ENCODE results near the gene NFATC2IP.
"Not testable (repeated sequence)": the region's sequence is repeated elsewhere in the genome, so short reads cannot be mapped to it uniquely, and the experiment has no call there.

The NFATC2IP gene

DNA sequence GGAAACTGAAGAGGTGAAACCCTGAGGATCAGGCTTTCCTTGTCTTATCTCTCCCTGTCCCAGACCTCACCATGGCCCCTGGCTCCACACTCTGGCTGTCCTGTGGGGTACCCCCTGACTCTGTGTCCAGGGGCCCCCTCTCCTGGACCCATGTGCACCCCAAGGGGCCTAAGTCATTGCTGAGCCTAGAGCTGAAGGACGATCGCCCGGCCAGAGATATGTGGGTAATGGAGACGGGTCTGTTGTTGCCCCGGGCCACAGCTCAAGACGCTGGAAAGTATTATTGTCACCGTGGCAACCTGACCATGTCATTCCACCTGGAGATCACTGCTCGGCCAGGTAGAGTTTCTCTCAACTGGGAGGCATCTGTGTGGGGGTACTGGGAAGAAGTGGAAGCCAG is 17.6 kb upstream of the NFATC2IP start:
- no peak for DNase-seq (ENCODE audit: low read depth)
- TF ChIP-seq, protein P1, sequence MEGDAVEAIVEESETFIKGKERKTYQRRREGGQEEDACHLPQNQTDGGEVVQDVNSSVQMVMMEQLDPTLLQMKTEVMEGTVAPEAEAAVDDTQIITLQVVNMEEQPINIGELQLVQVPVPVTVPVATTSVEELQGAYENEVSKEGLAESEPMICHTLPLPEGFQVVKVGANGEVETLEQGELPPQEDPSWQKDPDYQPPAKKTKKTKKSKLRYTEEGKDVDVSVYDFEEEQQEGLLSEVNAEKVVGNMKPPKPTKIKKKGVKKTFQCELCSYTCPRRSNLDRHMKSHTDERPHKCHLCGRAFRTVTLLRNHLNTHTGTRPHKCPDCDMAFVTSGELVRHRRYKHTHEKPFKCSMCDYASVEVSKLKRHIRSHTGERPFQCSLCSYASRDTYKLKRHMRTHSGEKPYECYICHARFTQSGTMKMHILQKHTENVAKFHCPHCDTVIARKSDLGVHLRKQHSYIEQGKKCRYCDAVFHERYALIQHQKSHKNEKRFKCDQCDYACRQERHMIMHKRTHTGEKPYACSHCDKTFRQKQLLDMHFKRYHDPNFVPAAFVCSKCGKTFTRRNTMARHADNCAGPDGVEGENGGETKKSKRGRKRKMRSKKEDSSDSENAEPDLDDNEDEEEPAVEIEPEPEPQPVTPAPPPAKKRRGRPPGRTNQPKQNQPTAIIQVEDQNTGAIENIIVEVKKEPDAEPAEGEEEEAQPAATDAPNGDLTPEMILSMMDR (conservative IDR thresholded peaks at IDR 0.05; ENCODE audit: control insufficient read depth, insufficient read depth, low read depth, low read length), result no peak

DNA sequence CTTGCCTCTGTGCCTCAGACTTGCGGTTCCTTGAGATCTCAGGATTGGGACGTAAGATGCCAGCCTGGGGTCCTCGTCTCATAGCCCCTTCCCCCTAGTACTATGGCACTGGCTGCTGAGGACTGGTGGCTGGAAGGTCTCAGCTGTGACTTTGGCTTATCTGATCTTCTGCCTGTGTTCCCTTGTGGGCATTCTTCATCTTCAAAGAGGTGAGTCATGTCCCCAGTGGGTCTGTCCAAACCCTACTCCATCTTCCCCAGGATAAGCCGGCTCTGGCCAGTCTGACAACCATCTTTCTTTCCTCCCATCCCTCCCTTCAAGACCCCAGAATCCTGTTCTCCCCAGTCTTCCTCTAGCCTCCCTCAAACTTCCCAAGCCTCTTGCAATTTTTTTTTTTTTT is 15.4 kb upstream of the NFATC2IP start:
- H3K4me3 ChIP-seq (ENCODE audit: control insufficient read depth, low read depth, low read length), result no peak overlapping the region
- TF ChIP-seq, protein P1 (conservative IDR thresholded peaks at IDR 0.05; ENCODE audit: control insufficient read depth, insufficient read depth, low read depth, low read length), result no peak
- DNase-seq (ENCODE audit: low read depth), result peak; percentile 25

More for the DNA sequence above, 17.6 kb upstream of the NFATC2IP start:
- H3K4me3 ChIP-seq (ENCODE audit: control insufficient read depth, low read depth, low read length), result no peak overlapping the region

DNA sequence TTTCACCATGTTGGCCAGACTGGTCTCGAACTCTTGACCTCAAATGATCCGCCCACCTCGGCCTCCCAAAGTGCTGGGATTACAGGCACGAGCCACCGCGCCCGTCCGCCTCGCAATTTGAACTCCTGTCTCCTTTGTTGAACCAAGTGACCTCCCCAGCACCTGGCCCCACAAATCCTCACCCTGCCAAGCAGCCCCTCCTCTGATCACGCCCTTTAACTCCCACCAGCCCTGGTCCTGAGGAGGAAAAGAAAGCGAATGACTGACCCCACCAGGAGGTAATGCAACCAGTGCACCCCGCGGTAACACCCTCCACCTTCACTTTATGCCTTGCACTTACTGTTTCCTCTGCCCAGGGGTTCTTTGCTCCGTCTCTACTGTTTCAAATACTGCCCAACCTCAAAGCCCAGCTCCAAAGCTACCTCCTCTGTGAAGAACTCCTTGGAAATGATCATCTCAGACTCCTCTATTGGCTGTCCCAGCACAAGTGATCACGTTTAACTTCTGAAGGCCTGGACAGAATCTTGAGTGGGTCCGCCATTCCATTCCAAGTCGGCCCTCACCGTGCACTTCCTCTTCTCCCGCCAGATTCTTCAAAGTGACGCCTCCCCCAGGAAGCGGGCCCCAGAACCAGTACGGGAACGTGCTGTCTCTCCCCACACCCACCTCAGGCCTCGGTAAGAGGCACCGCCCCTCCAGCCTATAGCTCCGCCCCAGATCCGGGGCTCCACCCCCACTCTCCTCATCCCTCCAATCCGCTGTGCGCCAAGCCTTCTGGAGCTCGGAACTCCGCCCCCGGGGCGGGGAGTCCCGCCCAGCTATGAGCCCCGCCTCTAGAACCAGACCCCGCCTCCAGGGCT is 14.6 kb upstream of the NFATC2IP start:
- DNase-seq (ENCODE audit: low read depth), result peak; percentile 76
- peak overlapping the region; percentile 12 for H3K4me3 ChIP-seq (ENCODE audit: control insufficient read depth, low read depth, low read length)
- TF ChIP-seq, protein P1 (conservative IDR thresholded peaks at IDR 0.05; ENCODE audit: control insufficient read depth, insufficient read depth, low read depth, low read length), result no peak

DNA sequence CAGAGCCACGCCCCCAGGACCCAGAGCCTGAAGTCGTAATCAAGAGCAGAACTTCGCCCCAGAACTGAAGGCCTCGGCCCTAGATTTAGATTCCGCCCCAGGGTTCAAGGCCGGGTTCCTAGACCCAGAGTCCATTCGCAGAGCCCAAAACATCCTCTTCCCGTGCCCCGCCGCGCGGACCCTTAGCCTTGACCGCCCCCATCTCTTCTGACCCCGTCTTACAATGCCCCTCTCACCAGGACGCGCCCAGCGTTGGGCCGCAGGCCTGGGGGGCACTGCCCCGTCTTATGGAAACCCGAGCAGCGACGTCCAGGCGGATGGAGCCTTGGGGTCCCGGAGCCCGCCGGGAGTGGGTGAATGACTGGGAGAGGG is 14.0 kb upstream of the NFATC2IP start:
- DNase-seq (ENCODE audit: low read depth), result no peak
- TF ChIP-seq, protein P1 (conservative IDR thresholded peaks at IDR 0.05; ENCODE audit: control insufficient read depth, insufficient read depth, low read depth, low read length), result no peak
- H3K4me3 ChIP-seq (ENCODE audit: control insufficient read depth, low read depth, low read length), result no peak overlapping the region

DNA sequence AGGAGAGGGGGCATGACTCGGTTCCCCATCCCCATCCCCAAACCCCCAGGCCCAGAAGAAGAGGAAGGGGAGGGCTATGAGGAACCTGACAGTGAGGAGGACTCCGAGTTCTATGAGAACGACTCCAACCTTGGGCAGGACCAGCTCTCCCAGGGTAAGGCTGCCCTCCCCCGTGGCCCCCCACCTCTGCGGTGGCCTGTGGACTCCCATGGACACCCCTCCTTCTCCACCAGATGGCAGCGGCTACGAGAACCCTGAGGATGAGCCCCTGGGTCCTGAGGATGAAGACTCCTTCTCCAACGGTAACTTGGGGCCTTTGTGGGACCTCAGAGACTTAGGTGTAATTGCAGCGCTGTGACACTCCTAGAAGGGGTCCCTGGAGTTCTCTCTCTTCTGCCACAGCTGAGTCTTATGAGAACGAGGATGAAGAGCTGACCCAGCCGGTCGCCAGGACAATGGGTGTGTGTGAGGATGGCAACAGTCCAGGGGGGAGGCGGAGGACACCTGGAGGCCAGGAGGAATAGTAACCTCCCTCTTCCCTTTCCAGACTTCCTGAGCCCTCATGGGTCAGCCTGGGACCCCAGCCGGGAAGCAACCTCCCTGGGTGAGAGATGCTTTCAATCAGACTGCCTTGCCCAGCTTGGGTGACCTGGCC is 13.4 kb upstream of the NFATC2IP start:
- TF ChIP-seq, protein P1 (conservative IDR thresholded peaks at IDR 0.05; ENCODE audit: control insufficient read depth, insufficient read depth, low read depth, low read length), result no peak
- no peak overlapping the region for H3K4me3 ChIP-seq (ENCODE audit: control insufficient read depth, low read depth, low read length)
- DNase-seq (ENCODE audit: low read depth), result no peak

DNA sequence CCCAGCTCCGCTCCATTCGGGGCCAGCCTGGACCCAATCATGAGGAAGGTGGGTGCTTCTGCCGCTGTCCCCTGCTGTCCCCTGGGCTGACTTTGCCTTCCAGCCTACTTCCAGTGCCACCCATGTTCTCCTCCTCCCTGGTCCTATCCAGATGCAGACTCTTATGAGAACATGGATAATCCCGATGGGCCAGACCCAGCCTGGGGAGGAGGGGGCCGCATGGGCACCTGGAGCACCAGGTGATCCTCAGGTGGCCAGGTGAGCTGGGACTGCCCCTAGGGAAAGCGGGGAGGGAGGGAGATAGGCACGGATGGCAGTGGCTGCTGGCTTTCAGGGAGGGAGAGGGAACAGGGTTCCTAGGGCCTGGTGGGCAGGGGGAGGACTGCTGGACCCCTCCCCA is 12.0 kb upstream of the NFATC2IP start:
- TF ChIP-seq, protein P1 (conservative IDR thresholded peaks at IDR 0.05; ENCODE audit: control insufficient read depth, insufficient read depth, low read depth, low read length), result no peak
- DNase-seq (ENCODE audit: low read depth), result no peak
- no peak overlapping the region for H3K4me3 ChIP-seq (ENCODE audit: control insufficient read depth, low read depth, low read length)

DNA sequence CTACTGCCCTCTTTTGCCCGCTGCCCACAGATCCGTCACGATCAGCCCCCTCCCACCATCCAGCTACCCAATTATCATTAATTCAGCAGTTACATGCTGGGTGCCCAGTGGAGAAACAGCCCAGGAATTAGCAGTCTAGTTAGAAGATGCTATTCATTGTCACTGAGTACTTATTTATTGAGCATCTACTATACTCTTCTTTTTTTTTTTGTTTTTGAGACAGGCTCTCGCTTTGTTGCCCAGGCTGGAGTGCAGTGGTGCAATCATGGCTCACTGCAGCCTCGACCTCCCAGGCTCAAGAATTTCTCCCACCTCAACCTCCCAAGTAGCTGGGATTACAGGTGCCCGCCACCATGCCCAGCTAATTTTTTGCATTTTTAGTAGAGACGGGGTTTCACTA is 10.9 kb upstream of the NFATC2IP start:
- not testable (repeated sequence) for H3K4me3 ChIP-seq (ENCODE audit: control insufficient read depth, low read depth, low read length); DNase-seq (ENCODE audit: low read depth)
